H1 (cell line): ENCODE results near the gene WDR12. TPM values are rescaled to one million over a fixed set of nuclear protein-coding genes. Genes with fewer than 3 reads are reported as not detected.

Source experiments
- CHD2 ChIP-seq: IDR thresholded peaks from 2 replicates; pipeline ENCODE4 v1.6.1; 2012; ENCODE audit warnings: low read length, improper control_type of control experiment
- GTF2F1 ChIP-seq: IDR thresholded peaks from 2 replicates; pipeline ENCODE4 v1.6.1; 2012; ENCODE audit warnings: low read depth, low read length, improper control_type of control experiment, borderline replicate concordance
- KDM4A ChIP-seq: IDR thresholded peaks from one replicate; pipeline ENCODE4 v1.7.1; 2012; ENCODE audit warnings: low read depth, mild to moderate bottlenecking, moderate library complexity, low read length, inconsistent platforms; ENCODE audit not compliant: severe bottlenecking
- KDM5A ChIP-seq: fragments of 200-600 bp; IDR thresholded peaks from 2 replicates; pipeline ENCODE4 v1.7.1; 2012; ENCODE audit warnings: mild to moderate bottlenecking, low read length, inconsistent platforms, mixed read lengths
- NANOG ChIP-seq: IDR thresholded peaks from 2 replicates; pipeline ENCODE4 v1.6.1; 2011; ENCODE audit warnings: low read length, low read depth, mild to moderate bottlenecking, inconsistent platforms; ENCODE audit not compliant: insufficient read depth, poor library complexity, severe bottlenecking
- NRF1 ChIP-seq: IDR thresholded peaks from 2 replicates; pipeline ENCODE4 v1.6.1; 2011; ENCODE audit warnings: mild to moderate bottlenecking, low read depth, low read length, improper control_type of control experiment
- POU5F1 ChIP-seq: IDR thresholded peaks from 2 replicates; pipeline ENCODE4 v1.6.1; 2011; ENCODE audit warnings: low read depth, mild to moderate bottlenecking, low read length, moderate library complexity
- RAD21 ChIP-seq, 2 experiments: IDR thresholded peaks in 1 of 2; conservative IDR thresholded peaks in 1 of 2; 2 replicates each; pipeline ENCODE4 v1.6.1; 2011; ENCODE audit warnings: low read depth in 2 of 2, low read length in 2 of 2, improper control_type of control experiment in 1 of 2, inconsistent platforms in 1 of 2, mild to moderate bottlenecking in 1 of 2, moderate library complexity in 1 of 2
- RFX5 ChIP-seq: IDR thresholded peaks from 2 replicates; pipeline ENCODE4 v1.6.1; 2011; ENCODE audit warnings: low read depth, low read length, improper control_type of control experiment, borderline replicate concordance
- RNF2 ChIP-seq: fragments of 200-900, 300-1000 bp; sonication (generic); IDR thresholded peaks from 2 replicates; pipeline ENCODE4 v1.7.1; 2016; ENCODE audit warnings: borderline replicate concordance, low read depth, mild to moderate bottlenecking, antibody characterized with exemption, low read length; ENCODE audit not compliant: poor library complexity, severe bottlenecking; ENCODE audit errors: missing control alignments
- SIRT6 ChIP-seq: IDR thresholded peaks from one replicate; pipeline ENCODE4 v1.7.1; 2012; ENCODE audit warnings: low read length, inconsistent platforms
- SIX5 ChIP-seq: IDR thresholded peaks from 2 replicates; pipeline ENCODE4 v1.6.1; 2011; ENCODE audit warnings: mild to moderate bottlenecking, low read depth, low read length
- SRF ChIP-seq: IDR thresholded peaks from 2 replicates; pipeline ENCODE4 v1.6.1; 2011; ENCODE audit warnings: mild to moderate bottlenecking, low read depth, low read length, moderate library complexity
- TEAD4 ChIP-seq: IDR thresholded peaks from 2 replicates; pipeline ENCODE4 v1.6.1; 2012; ENCODE audit warnings: low read depth, low read length, inconsistent platforms, mixed read lengths
- YY1 ChIP-seq: IDR thresholded peaks from 2 replicates; pipeline ENCODE4 v1.6.1; 2011; ENCODE audit warnings: low read depth, mild to moderate bottlenecking, low read length
- ZNF274 ChIP-seq: IDR thresholded peaks from 2 replicates; pipeline ENCODE4 v1.7.0; 2012; ENCODE audit warnings: low read length, borderline replicate concordance; ENCODE audit errors: extremely low read depth
- polyA plus RNA-seq, 7 experiments: library from polyadenylated mRNA; depleted of rRNA in 3 of 7; stranded (reverse) in 5 of 7; unstranded in 2 of 7; fragments of >200 nt in 5 of 7; fragments of 200-250 nt in 2 of 7; gene quantifications; 1 replicate in 5 of 7; 2 replicates in 1 of 7; 4 replicates in 1 of 7; pipeline versions ENCODE4 v1.2.1 to v1.2.3, GENCODE V29; 2011 to 2013; ENCODE audit warnings: missing spikeins in 2 of 7, mixed read lengths in 2 of 7
- total RNA-seq: library from RNA; stranded (reverse); fragmentation: NEBNext Ultra II Directional; extraction: Animal tissue kit (Norgen Biotek cat#: 25700); gene quantifications from 2 replicates; pipeline ENCODE4 v1.2.1, GENCODE V29; 2021

The WDR12 gene
- total and polyA plus RNA-seq, 2 of the 8 experiments (the other 6 are each of a cell fraction or from before 2014, with no cell fraction given) = 25.0 to 183 TPM

DNA sequence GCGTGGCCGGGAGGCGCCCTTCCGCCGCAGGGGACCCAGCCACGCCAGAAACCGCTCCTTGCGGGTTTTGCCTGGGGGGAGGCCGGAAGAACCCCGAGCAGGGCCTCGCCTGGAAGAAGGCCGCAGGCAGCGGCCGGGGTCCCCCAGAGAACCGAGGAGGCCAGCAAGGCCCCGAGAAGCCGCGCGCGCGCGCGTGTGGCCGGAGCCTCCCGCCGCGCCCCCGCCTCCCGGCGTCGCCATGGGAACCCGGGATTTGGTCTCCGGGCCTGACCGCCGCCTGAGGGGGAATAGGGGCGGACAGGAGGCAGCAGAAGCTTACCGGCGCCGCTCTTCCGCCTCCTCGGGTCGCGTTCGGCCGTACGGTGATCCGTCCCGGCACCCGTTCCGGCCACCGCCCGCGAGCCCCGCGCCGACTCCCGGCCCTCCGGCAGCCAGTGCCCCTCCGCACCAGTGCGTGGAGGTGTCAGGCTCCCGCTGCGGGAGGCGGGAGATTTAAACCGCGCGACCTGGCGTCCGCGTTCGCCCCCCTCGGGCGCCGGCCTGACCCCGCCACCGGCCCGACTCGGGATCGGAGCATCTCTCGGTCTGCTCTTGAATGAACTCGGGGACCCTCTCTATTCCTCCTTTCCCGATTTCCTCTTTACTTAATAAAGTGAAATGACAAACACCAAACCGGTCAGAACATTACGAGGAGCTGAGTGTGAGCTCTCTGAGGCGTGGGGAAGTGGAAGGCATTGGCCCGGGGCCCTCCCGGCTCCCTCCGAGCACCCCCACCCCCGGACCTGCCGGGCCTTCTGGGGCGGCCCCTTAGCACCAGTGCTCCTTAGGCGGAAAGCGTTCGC, 40.0 kb downstream of the WDR12 start, which contains the start of gene ICA1L (continued):
- no peak for TF ChIP-seq RNF2
- TF ChIP-seq CHD2 = no peak
- no peak for TF ChIP-seq NRF1
- TF ChIP-seq KDM5A = no peak
- TF ChIP-seq NANOG = no peak
- TF ChIP-seq SIX5 = no peak
- TF ChIP-seq RAD21 (IDR thresholded peaks at IDR 0.05 in 1 of 2, conservative IDR thresholded peaks at IDR 0.05 in 1 of 2; ENCODE audit: low read depth in 2 of 2, low read length in 2 of 2) = no peak
- no peak for TF ChIP-seq YY1
- TF ChIP-seq KDM4A = peak; percentile 56
- TF ChIP-seq POU5F1 = no peak
- TF ChIP-seq SRF = no peak
- TF ChIP-seq ZNF274 = no peak
- TF ChIP-seq SIRT6 = no peak
- no peak for TF ChIP-seq GTF2F1
- no peak for TF ChIP-seq RFX5
- no peak for TF ChIP-seq TEAD4
- TF ChIP-seq, all 59 proteins: peak for 10
